ENCODE data around the gene ANKRD11. TPM values are rescaled to one million over a fixed set of nuclear protein-coding genes. Genes with fewer than 3 reads are reported as not detected.

ANKRD11 gene
- total and polyA plus RNA-seq, 2 donors (not counting 1 experiment from before 2014, with no cell fraction given) = 41.5 to 71.2 TPM

DNA sequence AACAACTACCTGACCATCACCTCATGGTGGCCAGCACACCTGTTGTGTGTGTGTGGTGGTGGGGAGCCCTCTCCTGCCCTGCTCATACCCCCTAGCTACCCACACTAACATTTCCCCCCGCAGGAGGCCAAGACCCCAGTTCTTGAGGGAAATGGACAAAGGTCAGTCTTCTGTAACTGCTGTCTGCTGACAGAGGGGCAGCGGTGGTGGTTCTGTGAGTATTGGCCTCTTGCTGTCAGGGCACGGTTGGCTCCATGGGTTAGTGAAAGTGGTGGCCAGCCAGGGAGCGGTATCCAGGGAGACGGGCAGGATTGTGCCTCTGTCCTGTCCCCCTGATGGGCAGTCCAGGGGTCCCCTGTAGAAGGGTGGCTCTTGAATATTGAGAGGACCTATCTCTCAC is 246.7 kb downstream of the ANKRD11 start:
- no peaks in the 10 kb centered on the region for H3K27me3 ChIP-seq (ENCODE audit: control insufficient read depth, insufficient read depth, low read length)
- no peak overlapping the region for H2AFZ ChIP-seq (ENCODE audit: low read length)
- H4K20me1 ChIP-seq (ENCODE audit: control insufficient read depth, extremely low read depth, insufficient read depth, low read length) = no peaks in the 10 kb centered on the region
- H3K9me3 ChIP-seq (ENCODE audit: control insufficient read depth, insufficient read depth, low read depth, low read length) = no peaks in the 10 kb centered on the region
- H3K9ac ChIP-seq (ENCODE audit: insufficient read depth, low read length) = no peak overlapping the region
- peaks cover 6% of the 10 kb centered on the region for H3K4me1 ChIP-seq (ENCODE audit: control insufficient read depth, extremely low read depth, insufficient read depth, low read length)
- DNase-seq (ENCODE audit: low read depth in 2 of 2) = no peak
- peaks cover 1% of the 10 kb centered on the region for H3K79me2 ChIP-seq (ENCODE audit: control insufficient read depth, insufficient read depth, low read length)
- H3K4me2 ChIP-seq (ENCODE audit: extremely low read depth, insufficient read depth, low read length) = no peak overlapping the region
- no peak overlapping the region for H3K4me3 ChIP-seq (replicated peaks in 1 of 4; ENCODE audit: control extremely low read depth in 1 of 4, insufficient read depth in 1 of 4, low read depth in 3 of 4, low read length in 4 of 4)
- no peaks in the 10 kb centered on the region for H3K36me3 ChIP-seq (ENCODE audit: control insufficient read depth, insufficient read depth, low read length)
- no peak for TF ChIP-seq EZH2 (IDR thresholded peaks at IDR 0.05; ENCODE audit: low read length, missing control alignments)
- no peak overlapping the region for H3K27ac ChIP-seq (ENCODE audit: insufficient read depth, low read length)

DNA sequence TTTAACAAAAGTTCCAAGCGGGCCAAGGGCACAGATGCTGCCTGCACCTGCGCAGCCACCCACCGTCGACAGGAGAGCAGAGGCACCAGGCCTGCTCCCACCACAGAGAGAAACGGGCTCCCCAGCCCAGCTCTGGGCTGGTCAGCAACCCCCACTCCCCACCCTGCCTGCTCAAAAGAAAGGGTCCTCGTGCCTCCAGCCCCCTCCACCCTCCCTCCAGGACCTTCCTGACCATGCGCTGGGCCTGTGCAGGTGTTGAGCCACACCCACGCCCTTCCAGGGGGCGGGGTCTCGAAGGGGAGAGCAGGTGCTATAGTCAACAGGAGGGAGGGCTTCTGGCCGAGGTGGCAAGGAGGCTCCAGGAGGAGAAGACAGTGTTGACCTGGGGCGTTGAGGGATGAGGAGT is 247.6 kb downstream of the ANKRD11 start:
- TF ChIP-seq, protein P1, sequence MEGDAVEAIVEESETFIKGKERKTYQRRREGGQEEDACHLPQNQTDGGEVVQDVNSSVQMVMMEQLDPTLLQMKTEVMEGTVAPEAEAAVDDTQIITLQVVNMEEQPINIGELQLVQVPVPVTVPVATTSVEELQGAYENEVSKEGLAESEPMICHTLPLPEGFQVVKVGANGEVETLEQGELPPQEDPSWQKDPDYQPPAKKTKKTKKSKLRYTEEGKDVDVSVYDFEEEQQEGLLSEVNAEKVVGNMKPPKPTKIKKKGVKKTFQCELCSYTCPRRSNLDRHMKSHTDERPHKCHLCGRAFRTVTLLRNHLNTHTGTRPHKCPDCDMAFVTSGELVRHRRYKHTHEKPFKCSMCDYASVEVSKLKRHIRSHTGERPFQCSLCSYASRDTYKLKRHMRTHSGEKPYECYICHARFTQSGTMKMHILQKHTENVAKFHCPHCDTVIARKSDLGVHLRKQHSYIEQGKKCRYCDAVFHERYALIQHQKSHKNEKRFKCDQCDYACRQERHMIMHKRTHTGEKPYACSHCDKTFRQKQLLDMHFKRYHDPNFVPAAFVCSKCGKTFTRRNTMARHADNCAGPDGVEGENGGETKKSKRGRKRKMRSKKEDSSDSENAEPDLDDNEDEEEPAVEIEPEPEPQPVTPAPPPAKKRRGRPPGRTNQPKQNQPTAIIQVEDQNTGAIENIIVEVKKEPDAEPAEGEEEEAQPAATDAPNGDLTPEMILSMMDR (conservative IDR thresholded peaks at IDR 0.05 in 1 of 2, IDR thresholded peaks at IDR 0.05 in 1 of 2; ENCODE audit: low read depth in 1 of 2, low read length in 2 of 2) = no peak
- no peaks in the 10 kb centered on the region for H3K9me3 ChIP-seq (ENCODE audit: control insufficient read depth, insufficient read depth, low read depth, low read length)
- H3K4me2 ChIP-seq (ENCODE audit: extremely low read depth, insufficient read depth, low read length) = no peak overlapping the region
- H3K27me3 ChIP-seq (ENCODE audit: control insufficient read depth, insufficient read depth, low read length) = no peaks in the 10 kb centered on the region
- no peak overlapping the region for H3K27ac ChIP-seq (ENCODE audit: insufficient read depth, low read length)
- no peak overlapping the region for H3K4me3 ChIP-seq (replicated peaks in 1 of 4; ENCODE audit: control extremely low read depth in 1 of 4, insufficient read depth in 1 of 4, low read depth in 3 of 4, low read length in 4 of 4)
- no peaks in the 10 kb centered on the region for H3K36me3 ChIP-seq (ENCODE audit: control insufficient read depth, insufficient read depth, low read length)
- H3K79me2 ChIP-seq (ENCODE audit: control insufficient read depth, insufficient read depth, low read length) = peaks cover 1% of the 10 kb centered on the region
- H2AFZ ChIP-seq (ENCODE audit: low read length) = no peak overlapping the region
- DNase-seq (ENCODE audit: low read depth in 2 of 2) = no peak
- H3K9ac ChIP-seq (ENCODE audit: insufficient read depth, low read length) = no peak overlapping the region
- H3K4me1 ChIP-seq (ENCODE audit: control insufficient read depth, extremely low read depth, insufficient read depth, low read length) = peaks cover 6% of the 10 kb centered on the region
- H4K20me1 ChIP-seq (ENCODE audit: control insufficient read depth, extremely low read depth, insufficient read depth, low read length) = no peaks in the 10 kb centered on the region

DNA sequence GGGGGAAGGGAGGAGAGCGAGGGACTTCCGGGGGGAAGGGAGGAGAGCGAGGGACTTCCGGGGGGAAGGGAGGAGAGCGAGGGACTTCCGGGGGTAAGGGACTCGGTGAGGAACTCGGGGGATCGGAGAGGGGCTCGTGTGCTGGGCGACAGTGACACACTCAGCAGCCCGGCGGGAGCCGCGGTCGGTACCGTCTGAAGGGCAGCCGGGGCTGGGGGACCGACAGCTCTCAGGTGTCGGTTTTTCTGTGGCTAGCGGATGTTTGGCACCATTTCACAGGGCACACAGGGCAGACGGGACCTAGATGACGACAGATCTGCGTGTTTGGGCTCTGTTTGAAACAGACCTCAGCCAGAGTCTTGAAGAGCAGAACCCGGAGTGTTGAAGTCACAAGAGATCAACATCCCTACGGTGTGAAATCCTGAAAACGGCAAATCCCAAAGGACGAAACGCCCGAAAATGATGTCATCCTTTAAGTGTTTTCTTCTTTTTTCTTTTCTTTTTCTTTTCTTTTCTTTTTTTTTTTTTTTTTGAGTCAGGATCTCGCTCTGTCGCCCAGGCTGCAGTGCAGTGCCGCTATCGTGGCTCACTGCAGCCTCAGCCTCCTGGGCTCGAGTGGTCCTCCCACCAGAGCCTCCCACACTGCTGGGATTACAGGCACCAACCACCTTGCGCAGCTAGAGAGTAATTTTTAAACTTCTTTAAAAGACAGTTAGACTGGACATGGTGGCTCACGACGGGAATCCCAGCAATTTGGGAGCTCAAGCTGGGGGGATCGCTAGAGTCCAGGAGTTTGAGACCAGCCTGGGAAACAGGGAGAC is 249.0 kb downstream of the ANKRD11 start:
- no peaks in the 10 kb centered on the region for H3K9me3 ChIP-seq (ENCODE audit: control insufficient read depth, insufficient read depth, low read depth, low read length)
- TF ChIP-seq EZH2 (IDR thresholded peaks at IDR 0.05; ENCODE audit: low read length, missing control alignments) = no peak
- TF ChIP-seq, protein P1 (conservative IDR thresholded peaks at IDR 0.05 in 1 of 2, IDR thresholded peaks at IDR 0.05 in 1 of 2; ENCODE audit: low read depth in 1 of 2, low read length in 2 of 2) = no peak

More for the DNA sequence above, 249.0 kb downstream of the ANKRD11 start:
- peaks cover 1% of the 10 kb centered on the region for H3K79me2 ChIP-seq (ENCODE audit: control insufficient read depth, insufficient read depth, low read length)
- peak overlapping the region; percentile 93 for H3K27ac ChIP-seq (ENCODE audit: insufficient read depth, low read length)
- H2AFZ ChIP-seq (ENCODE audit: low read length) = peak overlapping the region; percentile 46
- H3K36me3 ChIP-seq (ENCODE audit: control insufficient read depth, insufficient read depth, low read length) = no peaks in the 10 kb centered on the region
- peak overlapping the region; percentile 61 to 97 (median 90) for H3K4me3 ChIP-seq (replicated peaks in 1 of 4; ENCODE audit: control extremely low read depth in 1 of 4, insufficient read depth in 1 of 4, low read depth in 3 of 4, low read length in 4 of 4)
- H3K4me1 ChIP-seq (ENCODE audit: control insufficient read depth, extremely low read depth, insufficient read depth, low read length) = peaks cover 2% of the 10 kb centered on the region
- H4K20me1 ChIP-seq (ENCODE audit: control insufficient read depth, extremely low read depth, insufficient read depth, low read length) = no peaks in the 10 kb centered on the region
- H3K9ac ChIP-seq (ENCODE audit: insufficient read depth, low read length) = peak overlapping the region; percentile 99
- H3K4me2 ChIP-seq (ENCODE audit: extremely low read depth, insufficient read depth, low read length) = peak overlapping the region; percentile 92
- DNase-seq (ENCODE audit: low read depth in 2 of 2) = peak; percentile 79 to 81
- H3K27me3 ChIP-seq (ENCODE audit: control insufficient read depth, insufficient read depth, low read length) = no peaks in the 10 kb centered on the region
